ENCODE data around the gene STRADB. TPM values are rescaled to one million over a fixed set of nuclear protein-coding genes. Genes with fewer than 3 reads are reported as not detected.

The STRADB gene
- total and polyA plus RNA-seq, 4 donors, result 35.9 to 199 (median 67.3) TPM

DNA sequence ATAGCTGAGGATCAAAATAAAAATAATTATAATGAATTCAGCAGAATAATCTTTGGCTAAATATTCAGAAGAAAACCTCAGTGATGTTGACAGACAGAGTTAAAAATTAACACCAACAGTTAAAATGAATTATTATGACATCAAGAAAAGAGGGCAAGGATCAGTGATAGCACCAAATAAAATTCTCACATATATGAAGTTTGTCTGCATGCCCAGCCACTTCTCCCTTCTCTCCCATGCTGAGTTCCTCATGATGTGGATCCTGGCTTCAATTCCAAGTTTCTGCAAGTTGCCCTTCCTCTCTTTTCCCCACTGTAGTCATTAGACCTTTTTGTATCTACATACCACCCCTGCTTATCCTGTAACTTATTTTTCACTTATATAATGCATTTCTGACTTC is 6.8 kb downstream of the STRADB start:
- Histone ChIP-seq H3K4me3 (ENCODE audit: low read depth in 1 of 3, low read length in 3 of 3) (no peak overlapping the region), H3K27me3 (ENCODE audit: control insufficient read depth in 4 of 4, insufficient read depth in 4 of 4, low read length in 3 of 4) (no peaks in the 10 kb centered on the region), H3K4me1 (ENCODE audit: control insufficient read depth in 4 of 4, insufficient read depth in 4 of 4, low read length in 3 of 4) (peaks cover 1 to 32% (median 17%) of the 10 kb centered on the region in 4 donors), H3K36me3 (ENCODE audit: control insufficient read depth in 4 of 4, insufficient read depth in 3 of 4, low read depth in 1 of 4, low read length in 3 of 4) (peaks cover 0 to 18% (median 12%) of the 10 kb centered on the region in 4 donors), H3K9me3 (ENCODE audit: control insufficient read depth in 4 of 4, low read length in 3 of 4) (no peaks in the 10 kb centered on the region), H3K9ac (ENCODE audit: low read depth in 1 of 2, low read length in 2 of 2) (no peak overlapping the region), H3K27ac (ENCODE audit: low read depth in 1 of 2, low read length in 2 of 2) (no peak overlapping the region)
- TF ChIP-seq HNF4A (conservative IDR thresholded peaks at IDR 0.05), result peak; percentile 16 to 36
- TF ChIP-seq, protein P1, sequence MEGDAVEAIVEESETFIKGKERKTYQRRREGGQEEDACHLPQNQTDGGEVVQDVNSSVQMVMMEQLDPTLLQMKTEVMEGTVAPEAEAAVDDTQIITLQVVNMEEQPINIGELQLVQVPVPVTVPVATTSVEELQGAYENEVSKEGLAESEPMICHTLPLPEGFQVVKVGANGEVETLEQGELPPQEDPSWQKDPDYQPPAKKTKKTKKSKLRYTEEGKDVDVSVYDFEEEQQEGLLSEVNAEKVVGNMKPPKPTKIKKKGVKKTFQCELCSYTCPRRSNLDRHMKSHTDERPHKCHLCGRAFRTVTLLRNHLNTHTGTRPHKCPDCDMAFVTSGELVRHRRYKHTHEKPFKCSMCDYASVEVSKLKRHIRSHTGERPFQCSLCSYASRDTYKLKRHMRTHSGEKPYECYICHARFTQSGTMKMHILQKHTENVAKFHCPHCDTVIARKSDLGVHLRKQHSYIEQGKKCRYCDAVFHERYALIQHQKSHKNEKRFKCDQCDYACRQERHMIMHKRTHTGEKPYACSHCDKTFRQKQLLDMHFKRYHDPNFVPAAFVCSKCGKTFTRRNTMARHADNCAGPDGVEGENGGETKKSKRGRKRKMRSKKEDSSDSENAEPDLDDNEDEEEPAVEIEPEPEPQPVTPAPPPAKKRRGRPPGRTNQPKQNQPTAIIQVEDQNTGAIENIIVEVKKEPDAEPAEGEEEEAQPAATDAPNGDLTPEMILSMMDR (IDR thresholded peaks at IDR 0.05; ENCODE audit: low read depth, low read length, missing input control), result no peak
- TF ChIP-seq SP1 (IDR thresholded peaks at IDR 0.05), result peak; percentile 12
- no peak for DNase-seq (ENCODE audit: low spot score)

DNA sequence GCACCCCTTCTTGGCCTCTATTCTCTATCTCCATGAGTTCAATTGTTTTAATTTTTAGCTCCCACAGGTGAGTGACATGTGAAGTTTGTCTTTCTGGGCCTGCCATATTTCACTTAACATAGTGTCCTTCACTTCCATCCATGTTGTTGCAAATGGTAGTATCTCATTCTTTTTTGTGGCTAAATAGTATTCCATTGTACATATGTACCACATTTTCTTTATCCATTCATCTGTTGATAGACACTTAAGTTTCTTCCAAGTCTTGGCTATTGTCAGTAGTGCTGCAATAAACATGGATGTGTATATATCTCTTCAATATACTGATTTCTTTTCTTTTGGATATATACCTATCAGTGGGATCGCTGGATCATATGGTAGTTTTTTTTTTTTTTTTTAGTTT is 9.0 kb downstream of the STRADB start:
- TF ChIP-seq SP1 (IDR thresholded peaks at IDR 0.05) (no peak), FOXA1 (IDR thresholded peaks at IDR 0.05) (no peak), EGR1 (IDR thresholded peaks at IDR 0.05; ENCODE audit: low read depth in 2 of 2) (no peak), RXRA (IDR thresholded peaks at IDR 0.05) (no peak), JUND (IDR thresholded peaks at IDR 0.05) (no peak), RAD21 (IDR thresholded peaks at IDR 0.05) (no peak), GABPA (IDR thresholded peaks at IDR 0.05 in 1 of 2, conservative IDR thresholded peaks at IDR 0.05 in 1 of 2) (no peak), HNF4G (IDR thresholded peaks at IDR 0.05) (no peak), TAF1 (conservative IDR thresholded peaks at IDR 0.05) (no peak), FOXA2 (IDR thresholded peaks at IDR 0.05) (no peak), NR2F2 (IDR thresholded peaks at IDR 0.05) (no peak)
- TF ChIP-seq, protein P2, sequence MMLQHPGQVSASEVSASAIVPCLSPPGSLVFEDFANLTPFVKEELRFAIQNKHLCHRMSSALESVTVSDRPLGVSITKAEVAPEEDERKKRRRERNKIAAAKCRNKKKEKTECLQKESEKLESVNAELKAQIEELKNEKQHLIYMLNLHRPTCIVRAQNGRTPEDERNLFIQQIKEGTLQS (IDR thresholded peaks at IDR 0.05), result no peak
- TF ChIP-seq, protein P3, sequence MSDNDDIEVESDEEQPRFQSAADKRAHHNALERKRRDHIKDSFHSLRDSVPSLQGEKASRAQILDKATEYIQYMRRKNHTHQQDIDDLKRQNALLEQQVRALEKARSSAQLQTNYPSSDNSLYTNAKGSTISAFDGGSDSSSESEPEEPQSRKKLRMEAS (IDR thresholded peaks at IDR 0.05), result no peak
- TF ChIP-seq, protein P4, sequence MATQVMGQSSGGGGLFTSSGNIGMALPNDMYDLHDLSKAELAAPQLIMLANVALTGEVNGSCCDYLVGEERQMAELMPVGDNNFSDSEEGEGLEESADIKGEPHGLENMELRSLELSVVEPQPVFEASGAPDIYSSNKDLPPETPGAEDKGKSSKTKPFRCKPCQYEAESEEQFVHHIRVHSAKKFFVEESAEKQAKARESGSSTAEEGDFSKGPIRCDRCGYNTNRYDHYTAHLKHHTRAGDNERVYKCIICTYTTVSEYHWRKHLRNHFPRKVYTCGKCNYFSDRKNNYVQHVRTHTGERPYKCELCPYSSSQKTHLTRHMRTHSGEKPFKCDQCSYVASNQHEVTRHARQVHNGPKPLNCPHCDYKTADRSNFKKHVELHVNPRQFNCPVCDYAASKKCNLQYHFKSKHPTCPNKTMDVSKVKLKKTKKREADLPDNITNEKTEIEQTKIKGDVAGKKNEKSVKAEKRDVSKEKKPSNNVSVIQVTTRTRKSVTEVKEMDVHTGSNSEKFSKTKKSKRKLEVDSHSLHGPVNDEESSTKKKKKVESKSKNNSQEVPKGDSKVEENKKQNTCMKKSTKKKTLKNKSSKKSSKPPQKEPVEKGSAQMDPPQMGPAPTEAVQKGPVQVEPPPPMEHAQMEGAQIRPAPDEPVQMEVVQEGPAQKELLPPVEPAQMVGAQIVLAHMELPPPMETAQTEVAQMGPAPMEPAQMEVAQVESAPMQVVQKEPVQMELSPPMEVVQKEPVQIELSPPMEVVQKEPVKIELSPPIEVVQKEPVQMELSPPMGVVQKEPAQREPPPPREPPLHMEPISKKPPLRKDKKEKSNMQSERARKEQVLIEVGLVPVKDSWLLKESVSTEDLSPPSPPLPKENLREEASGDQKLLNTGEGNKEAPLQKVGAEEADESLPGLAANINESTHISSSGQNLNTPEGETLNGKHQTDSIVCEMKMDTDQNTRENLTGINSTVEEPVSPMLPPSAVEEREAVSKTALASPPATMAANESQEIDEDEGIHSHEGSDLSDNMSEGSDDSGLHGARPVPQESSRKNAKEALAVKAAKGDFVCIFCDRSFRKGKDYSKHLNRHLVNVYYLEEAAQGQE (IDR thresholded peaks at IDR 0.05), result no peak
- TF ChIP-seq, protein P1 (IDR thresholded peaks at IDR 0.05; ENCODE audit: low read depth, low read length, missing input control), result no peak
- TF ChIP-seq, protein P5, sequence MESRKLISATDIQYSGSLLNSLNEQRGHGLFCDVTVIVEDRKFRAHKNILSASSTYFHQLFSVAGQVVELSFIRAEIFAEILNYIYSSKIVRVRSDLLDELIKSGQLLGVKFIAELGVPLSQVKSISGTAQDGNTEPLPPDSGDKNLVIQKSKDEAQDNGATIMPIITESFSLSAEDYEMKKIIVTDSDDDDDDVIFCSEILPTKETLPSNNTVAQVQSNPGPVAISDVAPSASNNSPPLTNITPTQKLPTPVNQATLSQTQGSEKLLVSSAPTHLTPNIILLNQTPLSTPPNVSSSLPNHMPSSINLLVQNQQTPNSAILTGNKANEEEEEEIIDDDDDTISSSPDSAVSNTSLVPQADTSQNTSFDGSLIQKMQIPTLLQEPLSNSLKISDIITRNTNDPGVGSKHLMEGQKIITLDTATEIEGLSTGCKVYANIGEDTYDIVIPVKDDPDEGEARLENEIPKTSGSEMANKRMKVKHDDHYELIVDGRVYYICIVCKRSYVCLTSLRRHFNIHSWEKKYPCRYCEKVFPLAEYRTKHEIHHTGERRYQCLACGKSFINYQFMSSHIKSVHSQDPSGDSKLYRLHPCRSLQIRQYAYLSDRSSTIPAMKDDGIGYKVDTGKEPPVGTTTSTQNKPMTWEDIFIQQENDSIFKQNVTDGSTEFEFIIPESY (IDR thresholded peaks at IDR 0.05), result no peak
- WGBS, result 100% methylated on average over 1 of the region's 1 CpG
- no peak overlapping the region for H3K4me3 ChIP-seq (ENCODE audit: low read depth in 1 of 3, low read length in 3 of 3)
- no peaks in the 10 kb centered on the region for H3K9me3 ChIP-seq (ENCODE audit: control insufficient read depth in 4 of 4, low read length in 3 of 4)
- peaks cover 0 to 23% (median 12%) of the 10 kb centered on the region in 4 donors for H3K4me1 ChIP-seq (ENCODE audit: control insufficient read depth in 4 of 4, insufficient read depth in 4 of 4, low read length in 3 of 4)
- H3K27ac ChIP-seq (ENCODE audit: low read depth in 1 of 2, low read length in 2 of 2), result no peak overlapping the region
- no peak for DNase-seq (ENCODE audit: low spot score)
- H3K36me3 ChIP-seq (ENCODE audit: control insufficient read depth in 4 of 4, insufficient read depth in 3 of 4, low read depth in 1 of 4, low read length in 3 of 4), result peaks cover 0 to 37% (median 27%) of the 10 kb centered on the region in 4 donors
- no peak overlapping the region for H3K9ac ChIP-seq (ENCODE audit: low read depth in 1 of 2, low read length in 2 of 2)
- H3K27me3 ChIP-seq (ENCODE audit: control insufficient read depth in 4 of 4, insufficient read depth in 4 of 4, low read length in 3 of 4), result no peaks in the 10 kb centered on the region
